Measurements from ENCODE around the gene ARG2. TPM values are rescaled to one million over a fixed set of nuclear protein-coding genes. Genes with fewer than 3 reads are reported as not detected.

ARG2 gene
- total and polyA plus RNA-seq, 2 experiments from 2014 or later: 29.0 to 35.0 TPM

DNA sequence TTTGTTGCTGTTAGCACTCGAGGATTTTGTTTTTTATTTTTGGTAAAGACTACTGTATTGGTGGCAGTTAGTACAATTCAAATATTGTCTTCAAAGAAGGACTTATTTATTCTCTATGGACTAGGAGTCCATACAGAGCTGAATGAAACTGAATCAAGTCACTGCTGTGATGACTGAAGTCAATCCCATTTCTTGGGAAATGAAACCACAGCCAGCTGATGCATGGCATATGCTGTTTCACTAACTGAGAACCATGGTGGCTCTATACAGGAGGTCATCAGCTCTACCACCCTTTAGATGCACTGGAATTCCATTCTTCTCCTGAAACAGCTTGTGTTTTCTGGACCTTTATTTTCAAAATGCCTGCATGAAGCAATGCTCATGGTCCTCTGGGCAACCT lies 32.5 kb downstream of the ARG2 start:
- Histone ChIP-seq H4K20me1 (ENCODE audit: insufficient read depth, poor library complexity, severe bottlenecking) (no peaks in the 10 kb centered on the region), H3K4me1 (ENCODE audit: insufficient read depth) (no peaks in the 10 kb centered on the region), H3K27ac (no peak overlapping the region), H3K27me3 (no peaks in the 10 kb centered on the region), H3K4me3 (no peak overlapping the region), H3K4me2 (no peak overlapping the region), H3K9me3 (ENCODE audit: low read depth) (no peaks in the 10 kb centered on the region), H3K9me2 (replicated peaks; ENCODE audit: insufficient read depth) (no peaks in the 10 kb centered on the region), H3K79me2 (no peaks in the 10 kb centered on the region), H2AFZ (no peak overlapping the region), H3K36me3 (replicated peaks; ENCODE audit: insufficient read depth, low read depth) (no peaks in the 10 kb centered on the region)
- 87% methylated on average over 1 of the region's 1 CpG for WGBS (ENCODE audit: low lambda C conversion rate, missing lambda C conversion rate)
- no peak for TF ChIP-seq EZH2 (IDR thresholded peaks at IDR 0.05; ENCODE audit: borderline replicate concordance)
- no peak for TF ChIP-seq CTCF (IDR thresholded peaks at IDR 0.05; ENCODE audit: poor library complexity)
- no peak for TF ChIP-seq EZH2phosphoT487 (IDR thresholded peaks at IDR 0.05; ENCODE audit: low read depth, severe bottlenecking, unreplicated experiment)
- DNase-seq (ENCODE audit: low spot score): no peak

GRCh38 chr14:67653651-67654280 lies 34.0 kb downstream of the ARG2 start:
- DNase-seq (ENCODE audit: low spot score): no peak
- H3K4me2 ChIP-seq: no peak overlapping the region
- H3K9me2 ChIP-seq (replicated peaks; ENCODE audit: insufficient read depth): no peaks in the 10 kb centered on the region
- TF ChIP-seq EZH2 (IDR thresholded peaks at IDR 0.05; ENCODE audit: borderline replicate concordance): no peak
- no peak for TF ChIP-seq CTCF (IDR thresholded peaks at IDR 0.05; ENCODE audit: poor library complexity)
- no peak for TF ChIP-seq EZH2phosphoT487 (IDR thresholded peaks at IDR 0.05; ENCODE audit: low read depth, severe bottlenecking, unreplicated experiment)
- WGBS (ENCODE audit: low lambda C conversion rate, missing lambda C conversion rate): 90% methylated on average over 6 of the region's 6 CpGs
- no peaks in the 10 kb centered on the region for H3K36me3 ChIP-seq (replicated peaks; ENCODE audit: insufficient read depth, low read depth)
- no peak overlapping the region for H3K27ac ChIP-seq
- H3K27me3 ChIP-seq: no peaks in the 10 kb centered on the region
- no peaks in the 10 kb centered on the region for H3K4me1 ChIP-seq (ENCODE audit: insufficient read depth)
- H4K20me1 ChIP-seq (ENCODE audit: insufficient read depth, poor library complexity, severe bottlenecking): no peaks in the 10 kb centered on the region
- H3K9me3 ChIP-seq (ENCODE audit: low read depth): no peaks in the 10 kb centered on the region
- H3K79me2 ChIP-seq: peaks cover 3% of the 10 kb centered on the region
- H2AFZ ChIP-seq: no peak overlapping the region
- no peak overlapping the region for H3K4me3 ChIP-seq

GRCh38 chr14:67663633-67664032 lies 43.9 kb downstream of the ARG2 start:
- Histone ChIP-seq H3K79me2 (peaks cover 81% of the 10 kb centered on the region), H3K4me2 (no peak overlapping the region), H2AFZ (no peak overlapping the region), H3K27me3 (no peaks in the 10 kb centered on the region), H3K4me1 (ENCODE audit: insufficient read depth) (no peaks in the 10 kb centered on the region), H3K36me3 (replicated peaks; ENCODE audit: insufficient read depth, low read depth) (no peaks in the 10 kb centered on the region), H4K20me1 (ENCODE audit: insufficient read depth, poor library complexity, severe bottlenecking) (peaks cover 31% of the 10 kb centered on the region), H3K9me2 (replicated peaks; ENCODE audit: insufficient read depth) (no peaks in the 10 kb centered on the region), H3K27ac (no peak overlapping the region), H3K4me3 (no peak overlapping the region), H3K9me3 (ENCODE audit: low read depth) (no peaks in the 10 kb centered on the region)
- 97% methylated on average over 4 of the region's 4 CpGs for WGBS (ENCODE audit: low lambda C conversion rate, missing lambda C conversion rate)
- DNase-seq (ENCODE audit: low spot score): no peak
- TF ChIP-seq CTCF (IDR thresholded peaks at IDR 0.05; ENCODE audit: poor library complexity): no peak
- no peak for TF ChIP-seq EZH2phosphoT487 (IDR thresholded peaks at IDR 0.05; ENCODE audit: low read depth, severe bottlenecking, unreplicated experiment)
- no peak for TF ChIP-seq EZH2 (IDR thresholded peaks at IDR 0.05; ENCODE audit: borderline replicate concordance)
